NT2/D1 (cell line): ENCODE data around the gene DCAF16.

Experiments
- SUZ12 ChIP-seq: IDR thresholded peaks from 2 replicates; pipeline ENCODE4 v1.6.1; 2011; ENCODE audit not compliant: insufficient read length, insufficient read depth; ENCODE audit errors: extremely low read depth
- ZNF274 ChIP-seq: IDR thresholded peaks from 2 replicates; pipeline ENCODE4 v1.6.1; 2011; ENCODE audit warnings: mild to moderate bottlenecking, low read depth, low read length

- TF ChIP-seq ZNF274 (no peak), SUZ12 (no peak)
Observed at GRCh38 chr4:17757621-17758020, 52.9 kb downstream of the DCAF16 start.
